ENCODE results near the gene LAGE3.

The LAGE3 gene

GRCh38 chrX:154477891-154478477 is 1.1 kb downstream of the LAGE3 start:
- no peak for DNase-seq (ENCODE audit: low read depth in 1 of 2, low spot score in 1 of 2)

- DNase-seq (ENCODE audit: low read depth in 1 of 2, low spot score in 1 of 2) = no peak
Measured at GRCh38 chrX:154476821-154477220, 2.3 kb downstream of the LAGE3 start.

- no peak for DNase-seq (ENCODE audit: low read depth in 1 of 2, low spot score in 1 of 2)
Measured at GRCh38 chrX:154473683-154474082, 5.4 kb downstream of the LAGE3 start.

DNA sequence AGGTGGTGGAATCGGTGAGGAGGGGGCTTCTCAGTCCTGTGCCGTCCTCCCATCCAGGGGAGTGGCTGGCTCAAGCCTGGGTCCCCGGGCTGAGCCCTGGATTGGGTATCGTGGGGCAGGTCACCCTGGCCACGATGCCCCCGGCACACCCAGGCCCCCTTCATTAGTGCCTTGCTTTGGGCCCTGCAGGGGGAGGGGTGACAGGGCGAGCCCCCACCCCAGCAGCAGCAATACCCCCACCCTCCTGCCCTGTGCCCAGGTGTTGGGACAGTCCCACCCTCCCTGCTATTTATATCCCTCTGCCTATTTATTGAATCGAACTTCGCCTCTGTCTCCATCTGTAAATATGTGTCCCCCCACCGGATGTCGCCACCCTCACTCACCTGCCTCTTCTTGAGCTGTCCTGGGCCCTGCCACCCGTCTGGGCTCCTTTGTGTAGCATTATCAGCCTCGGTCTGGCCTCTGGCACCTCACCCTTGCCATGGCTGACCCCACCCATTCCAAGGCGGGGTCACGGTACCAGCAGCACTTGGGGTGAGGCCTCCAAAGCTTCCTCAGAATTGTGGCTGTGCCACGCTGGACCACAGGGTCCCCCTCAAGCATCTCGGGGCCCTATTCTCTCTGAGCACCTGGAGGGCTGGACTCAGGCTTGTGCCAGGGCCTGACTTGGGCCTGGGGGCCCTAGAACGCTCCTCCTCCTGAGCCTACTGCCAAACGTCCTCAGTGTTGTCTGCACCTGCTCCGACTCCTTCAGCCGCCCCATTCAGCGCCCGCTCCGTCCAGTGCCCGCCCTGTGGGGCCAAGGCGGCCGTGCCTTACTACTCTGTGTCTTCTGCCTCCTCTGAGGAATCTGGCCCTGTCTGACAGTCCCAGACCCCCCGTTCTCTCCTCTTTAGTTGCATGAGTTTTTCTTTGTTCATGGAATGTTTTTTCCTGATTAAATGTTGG is 6.1 kb downstream of the LAGE3 start:
- DNase-seq (ENCODE audit: low read depth in 1 of 2, low spot score in 1 of 2) = no peak

GRCh38 chrX:154471839-154472684 is 7.0 kb downstream of the LAGE3 start:
- DNase-seq (ENCODE audit: low read depth in 1 of 2, low spot score in 1 of 2) = no peak

DNA sequence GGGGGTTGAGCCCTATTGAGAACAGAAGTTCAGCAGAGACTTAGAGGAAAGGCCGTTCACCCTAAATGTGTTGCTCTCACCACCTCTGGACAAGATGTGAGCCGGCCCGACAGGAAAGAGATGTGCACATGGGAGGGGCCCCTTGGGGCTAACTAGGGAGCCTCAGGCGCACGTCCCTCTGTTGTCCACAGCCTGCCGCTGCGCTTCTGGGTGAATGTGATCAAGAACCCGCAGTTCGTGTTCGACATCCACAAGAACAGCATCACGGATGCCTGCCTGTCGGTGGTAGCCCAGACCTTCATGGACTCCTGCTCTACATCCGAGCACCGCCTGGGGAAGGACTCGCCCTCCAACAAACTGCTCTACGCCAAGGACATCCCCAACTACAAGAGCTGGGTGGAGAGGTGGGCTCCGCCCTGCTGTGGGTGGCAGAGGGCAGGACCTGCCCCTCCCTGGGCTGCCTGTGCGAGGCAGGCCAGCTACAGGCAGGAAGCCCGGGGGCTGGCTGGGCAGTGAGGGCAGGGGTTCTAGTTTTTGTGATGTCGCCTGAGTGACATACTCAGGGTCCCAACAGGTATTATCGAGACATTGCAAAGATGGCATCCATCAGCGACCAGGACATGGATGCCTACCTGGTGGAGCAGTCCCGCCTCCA is 8.0 kb downstream of the LAGE3 start:
- no peak for DNase-seq (ENCODE audit: low read depth in 1 of 2, low spot score in 1 of 2)

GRCh38 chrX:154470434-154470833 is 8.6 kb downstream of the LAGE3 start:
- no peak for DNase-seq (ENCODE audit: low read depth in 1 of 2, low spot score in 1 of 2)

DNA sequence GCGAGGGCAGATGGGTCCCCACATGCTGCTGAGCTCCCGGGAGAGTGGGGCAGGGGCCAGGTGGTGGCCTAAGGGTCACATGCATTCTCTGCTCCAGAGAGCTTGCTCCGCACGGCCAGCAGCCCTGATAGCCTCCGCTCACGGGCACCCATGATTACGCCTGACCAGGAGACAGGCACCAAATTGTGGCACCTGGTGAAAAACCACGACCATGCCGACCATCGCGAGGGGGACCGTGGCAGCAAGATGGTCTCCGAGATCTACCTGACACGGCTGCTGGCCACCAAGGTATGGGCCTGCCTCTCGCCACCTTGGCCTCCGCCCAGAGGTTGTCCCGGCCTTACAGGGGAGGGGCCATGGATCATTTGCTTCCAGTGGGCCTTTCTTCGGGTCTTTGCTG is 9.2 kb downstream of the LAGE3 start:
- no peak for DNase-seq (ENCODE audit: low read depth in 1 of 2, low spot score in 1 of 2)

GRCh38 chrX:154469114-154469513 is 10.0 kb downstream of the LAGE3 start:
- DNase-seq (ENCODE audit: low read depth in 1 of 2, low spot score in 1 of 2) = no peak

- no peak for DNase-seq (ENCODE audit: low read depth in 1 of 2, low spot score in 1 of 2)
Measured at GRCh38 chrX:154468217-154468616, 10.9 kb downstream of the LAGE3 start.

GRCh38 chrX:154467556-154467955 is 11.5 kb downstream of the LAGE3 start:
- DNase-seq (ENCODE audit: low read depth in 1 of 2, low spot score in 1 of 2) = no peak

GRCh38 chrX:154466907-154467306 is 12.2 kb downstream of the LAGE3 start:
- DNase-seq (ENCODE audit: low read depth in 1 of 2, low spot score in 1 of 2) = no peak

- DNase-seq (ENCODE audit: low read depth in 1 of 2, low spot score in 1 of 2) = no peak
Measured at GRCh38 chrX:154466036-154466435, 13.0 kb downstream of the LAGE3 start.

- DNase-seq (ENCODE audit: low read depth in 1 of 2, low spot score in 1 of 2) = no peak
Measured at GRCh38 chrX:154465601-154466000, 13.5 kb downstream of the LAGE3 start.

GRCh38 chrX:154464806-154465365 is 14.2 kb downstream of the LAGE3 start:
- DNase-seq (ENCODE audit: low read depth in 1 of 2, low spot score in 1 of 2) = no peak

- DNase-seq (ENCODE audit: low read depth in 1 of 2, low spot score in 1 of 2) = no peak
Measured at GRCh38 chrX:154463611-154464220, 15.4 kb downstream of the LAGE3 start.

DNA sequence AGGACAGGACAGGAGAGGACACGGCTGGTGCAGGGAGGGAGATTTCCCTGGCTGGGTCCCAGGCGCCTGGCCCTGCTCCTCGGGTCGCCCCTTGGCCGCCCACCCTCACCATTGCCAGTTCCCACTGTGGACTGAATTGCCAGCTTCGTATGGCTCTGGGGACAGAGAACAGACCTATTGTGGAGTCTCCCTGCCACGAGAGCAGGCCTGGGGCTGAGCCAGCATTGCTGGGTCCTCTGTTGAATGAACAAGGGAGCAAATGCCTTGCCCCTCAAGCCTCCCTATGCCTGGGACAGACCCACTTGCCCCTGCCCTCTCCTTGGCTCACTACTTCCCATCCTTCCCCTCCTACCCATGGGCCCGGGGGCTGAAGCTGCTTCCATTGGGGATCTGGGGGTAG is 16.7 kb downstream of the LAGE3 start:
- DNase-seq (ENCODE audit: low read depth in 1 of 2, low spot score in 1 of 2) = no peak

GRCh38 chrX:154460326-154460725 is 18.8 kb downstream of the LAGE3 start:
- DNase-seq (ENCODE audit: low read depth in 1 of 2, low spot score in 1 of 2) = no peak

DNA sequence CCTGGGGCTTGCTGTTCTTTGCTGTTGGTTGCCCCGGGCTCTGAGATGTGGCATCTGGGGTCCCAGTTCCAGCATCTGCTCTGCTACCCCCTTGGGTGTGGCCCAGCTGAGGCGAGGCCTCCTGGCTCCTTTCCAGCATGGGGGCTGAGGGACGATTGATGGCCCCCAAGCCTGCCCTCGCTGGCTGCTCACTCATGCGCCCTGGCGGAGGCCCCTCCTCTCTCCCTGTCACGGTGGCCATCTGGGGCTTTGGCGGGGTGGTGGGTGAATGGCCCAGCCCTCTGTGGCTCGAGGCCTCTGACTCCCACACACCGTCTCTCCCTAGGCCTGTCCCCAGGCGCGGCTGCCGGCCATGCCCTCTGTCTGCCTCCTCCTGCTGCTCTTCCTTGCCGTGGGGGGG is 19.2 kb downstream of the LAGE3 start:
- DNase-seq (ENCODE audit: low read depth in 1 of 2, low spot score in 1 of 2) = no peak

GRCh38 chrX:154458954-154459778 is 19.9 kb downstream of the LAGE3 start:
- no peak for DNase-seq (ENCODE audit: low read depth in 1 of 2, low spot score in 1 of 2)

All from stimulated activated CD4-positive, alpha-beta T cell treated with anti-CD3 and anti-CD28 coated beads, Interleukin-15, amount 100 ng/mL, for 1 hour (primary cell).